Fibroblast of the aortic adventitia (primary cell): ENCODE results near the gene CD52. TPM values are rescaled to one million over a fixed set of nuclear protein-coding genes. Genes with fewer than 3 reads are reported as not detected.

Experiments
- DNase-seq: peaks from one replicate; pipeline ENCODE4 v3.0.0-alpha.2; 2010; ENCODE audit warnings: low read depth
- H3K4me3 ChIP-seq: 2 replicates; pipeline ENCODE4 v1.5.1; 2011; ENCODE audit warnings: low read depth, mild to moderate bottlenecking, control low read depth, low read length, moderate library complexity
- total RNA-seq: library from RNA; depleted of rRNA; stranded (reverse); fragments of >200 nt; gene quantifications from 2 replicates; pipeline ENCODE4 v1.2.3, GENCODE V29; 2012; ENCODE audit warnings: low replicate concordance
- TF ChIP-seq, protein P1 (sequence below): IDR thresholded peaks from 2 replicates; pipeline ENCODE4 v1.5.1; 2011; ENCODE audit warnings: mild to moderate bottlenecking, low read length, control low read depth, inconsistent platforms; ENCODE audit not compliant: insufficient read depth

The CD52 gene
- total RNA-seq, 1 donor = not detected

DNA sequence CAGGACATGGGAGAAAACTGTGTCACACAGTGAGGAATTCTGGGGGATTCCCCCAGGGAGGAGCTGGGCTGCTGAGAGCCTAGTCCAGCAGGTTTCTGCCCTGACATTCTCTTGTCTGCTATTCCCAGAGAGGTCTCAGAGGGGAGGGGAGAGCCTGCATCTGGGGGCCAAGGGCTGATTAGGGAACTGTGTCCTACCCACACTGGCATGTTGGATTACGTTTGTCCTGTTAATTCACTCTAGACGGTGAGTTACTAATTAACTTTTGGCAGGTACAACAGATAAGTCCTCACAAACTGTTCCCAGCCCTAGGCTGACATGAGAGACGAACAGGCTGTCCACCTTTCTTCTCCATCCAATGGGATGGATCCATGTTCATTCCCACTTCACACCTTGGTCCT, 40.5 kb upstream of the CD52 start:
- DNase-seq = no peak
- no peak overlapping the region for H3K4me3 ChIP-seq
- TF ChIP-seq, protein P1, sequence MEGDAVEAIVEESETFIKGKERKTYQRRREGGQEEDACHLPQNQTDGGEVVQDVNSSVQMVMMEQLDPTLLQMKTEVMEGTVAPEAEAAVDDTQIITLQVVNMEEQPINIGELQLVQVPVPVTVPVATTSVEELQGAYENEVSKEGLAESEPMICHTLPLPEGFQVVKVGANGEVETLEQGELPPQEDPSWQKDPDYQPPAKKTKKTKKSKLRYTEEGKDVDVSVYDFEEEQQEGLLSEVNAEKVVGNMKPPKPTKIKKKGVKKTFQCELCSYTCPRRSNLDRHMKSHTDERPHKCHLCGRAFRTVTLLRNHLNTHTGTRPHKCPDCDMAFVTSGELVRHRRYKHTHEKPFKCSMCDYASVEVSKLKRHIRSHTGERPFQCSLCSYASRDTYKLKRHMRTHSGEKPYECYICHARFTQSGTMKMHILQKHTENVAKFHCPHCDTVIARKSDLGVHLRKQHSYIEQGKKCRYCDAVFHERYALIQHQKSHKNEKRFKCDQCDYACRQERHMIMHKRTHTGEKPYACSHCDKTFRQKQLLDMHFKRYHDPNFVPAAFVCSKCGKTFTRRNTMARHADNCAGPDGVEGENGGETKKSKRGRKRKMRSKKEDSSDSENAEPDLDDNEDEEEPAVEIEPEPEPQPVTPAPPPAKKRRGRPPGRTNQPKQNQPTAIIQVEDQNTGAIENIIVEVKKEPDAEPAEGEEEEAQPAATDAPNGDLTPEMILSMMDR = no peak

GRCh38 chr1:26277719-26278118, 40.0 kb upstream of the CD52 start:
- TF ChIP-seq, protein P1 = no peak
- H3K4me3 ChIP-seq = no peak overlapping the region
- no peak for DNase-seq

DNA sequence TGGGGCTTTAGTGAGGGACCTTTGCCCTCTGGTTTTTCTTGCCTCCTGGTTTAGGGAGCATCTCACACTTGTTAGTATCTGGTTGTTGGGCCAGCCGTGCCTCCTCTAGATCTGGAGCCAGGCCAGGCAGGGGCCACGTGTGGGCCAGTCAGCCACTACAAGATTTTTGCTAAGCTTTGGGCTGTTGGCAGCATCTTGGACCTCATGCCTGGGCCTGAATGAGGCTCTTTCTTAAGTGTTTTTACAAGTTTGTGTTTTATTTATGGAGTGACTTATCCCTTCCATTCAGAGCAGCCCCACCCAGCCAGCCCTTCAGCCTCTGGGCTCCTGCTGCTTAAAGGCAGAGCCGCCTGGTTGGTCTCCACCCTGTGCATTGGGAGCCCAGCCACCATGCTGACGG, 39.5 kb upstream of the CD52 start:
- DNase-seq = peak; percentile 95
- H3K4me3 ChIP-seq = no peak overlapping the region
- TF ChIP-seq, protein P1 = no peak

DNA sequence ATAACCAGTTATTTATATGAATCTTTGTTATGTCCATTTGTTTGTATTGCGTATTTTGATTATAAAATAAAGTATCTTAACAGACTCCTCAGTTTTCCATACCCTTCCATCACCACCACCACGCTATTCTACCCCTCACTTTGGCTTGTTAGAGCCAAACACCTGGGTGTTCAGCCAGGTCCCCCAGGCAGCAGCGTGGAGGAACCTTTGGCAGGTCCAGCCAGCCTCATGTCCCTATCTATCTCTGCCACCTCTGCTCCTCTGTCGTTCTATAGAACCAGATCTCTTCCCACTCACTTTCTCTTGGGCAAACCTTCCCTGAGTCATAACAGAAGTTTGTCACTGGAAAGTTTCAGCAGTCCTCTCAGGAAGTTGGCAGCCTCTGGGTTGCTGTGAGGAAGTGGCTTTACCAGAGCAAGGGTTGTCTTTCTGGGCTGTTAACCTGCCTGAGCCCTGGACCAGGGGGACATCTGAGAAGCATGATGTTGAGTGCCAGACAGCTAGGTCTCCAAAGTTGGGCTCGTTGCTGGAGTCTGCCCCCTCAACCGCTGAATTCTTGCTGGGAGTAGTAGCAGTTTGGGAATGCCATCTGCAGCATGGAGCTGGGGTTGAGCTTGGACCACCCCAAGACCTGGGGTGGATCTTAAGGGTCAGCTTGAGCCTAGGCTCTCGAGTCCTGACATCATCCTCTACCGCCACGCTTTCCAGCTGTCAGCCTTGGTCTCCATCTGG, 38.9 kb upstream of the CD52 start:
- TF ChIP-seq, protein P1 = no peak
- peak; percentile 62 for DNase-seq
- peak overlapping the region; percentile 81 for H3K4me3 ChIP-seq

- peak within 1 kb of the TSS; percentile 81 for H3K4me3 ChIP-seq
- TF ChIP-seq, protein P1 = peak; percentile 63
- DNase-seq = peak; percentile 76
Measured at GRCh38 chr1:26279456-26280332, 38.1 kb upstream of the CD52 start, which contains the start of gene SH3BGRL3. Gene SH3BGRL3 (plus strand): TSS chr1:26280086. CDS start chr1:26280156, 70 bp downstream.

GRCh38 chr1:26280333-26281042, 37.3 kb upstream of the CD52 start:
- TF ChIP-seq, protein P1 = no peak
- DNase-seq = no peak
- peak overlapping the region; percentile 81 for H3K4me3 ChIP-seq
